Measurements from ENCODE around the gene SRD5A1. TPM values are rescaled to one million over a fixed set of nuclear protein-coding genes. Genes with fewer than 3 reads are reported as not detected.

Gene SRD5A1
- total and polyA plus RNA-seq, 2 of the 8 experiments (the other 6 are each of a cell fraction or from before 2014, with no cell fraction given) = 34.7 to 42.4 TPM

GRCh38 chr5:6702633-6703032 lies 69.4 kb downstream of the SRD5A1 start (continued):
- TF ChIP-seq TBP (IDR thresholded peaks at IDR 0.05; ENCODE audit: low read depth, low read length) (no peak), SP4 (IDR thresholded peaks at IDR 0.05; ENCODE audit: low read length) (no peak)

Data from H1 (cell line).